ENCODE measurements around the gene WDCP. TPM values are rescaled to one million over a fixed set of nuclear protein-coding genes. Genes with fewer than 3 reads are reported as not detected.

The WDCP gene
- total RNA-seq, 4 donors from 2014 or later, result 6.1 to 8.1 (median 6.4) TPM

DNA sequence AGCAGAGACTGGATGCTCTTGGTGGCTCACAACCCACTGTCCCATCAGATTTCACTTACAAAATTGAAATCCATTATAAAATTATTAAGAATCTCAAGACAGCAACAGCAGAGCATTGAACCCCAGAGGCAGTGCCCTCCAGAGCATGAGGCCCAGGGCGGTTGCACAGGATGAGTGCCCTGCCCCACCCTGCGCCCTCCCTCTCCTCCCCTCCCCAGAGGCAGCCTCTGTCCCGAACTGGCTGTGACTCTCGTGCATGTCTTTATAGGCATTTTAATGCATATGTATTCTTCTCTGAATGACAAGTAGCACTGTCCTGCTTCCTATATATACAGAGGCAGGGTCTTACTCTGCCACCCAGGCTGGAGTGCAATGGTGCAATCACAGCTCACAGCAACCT lies 26.9 kb downstream of the WDCP start:
- Histone ChIP-seq H3K9me3 (no peaks in the 10 kb centered on the region), H3K4me1 (no peaks in the 10 kb centered on the region), H3K27me3 (no peaks in the 10 kb centered on the region), H3K27ac (no peak overlapping the region), H3K36me3 (peaks cover 0 to 36% (median 0%) of the 10 kb centered on the region in 3 donors), H3K4me3 (no peak overlapping the region)
- DNase-seq (ENCODE audit: low spot score in 2 of 2), result no peak
- 69 to 72% methylated on average over 4 of the region's 4 CpGs for WGBS, 2 donors
- TF ChIP-seq EP300 (IDR thresholded peaks at IDR 0.05), result no peak

- H3K4me1 ChIP-seq, result no peaks in the 10 kb centered on the region
- no peaks in the 10 kb centered on the region for H3K27me3 ChIP-seq
- no peak for TF ChIP-seq EP300 (IDR thresholded peaks at IDR 0.05)
- no peak for TF ChIP-seq POLR2A (IDR thresholded peaks at IDR 0.05)
- H3K27ac ChIP-seq, result no peak overlapping the region
- no peak overlapping the region for H3K4me3 ChIP-seq
- no peak for DNase-seq (ENCODE audit: low spot score in 2 of 2)
- 83 to 87% methylated on average over 5 of the region's 5 CpGs for WGBS, 2 donors
- H3K9me3 ChIP-seq, result no peaks in the 10 kb centered on the region
- H3K36me3 ChIP-seq, result peaks cover 0 to 30% (median 0%) of the 10 kb centered on the region in 3 donors
These were observed 27.5 kb downstream of the WDCP start for GRCh38 chr2:24019729-24020128.

- H3K27me3 ChIP-seq, result no peaks in the 10 kb centered on the region
- TF ChIP-seq EP300 (IDR thresholded peaks at IDR 0.05) (no peak), CTCF (IDR thresholded peaks at IDR 0.05) (no peak), POLR2A (IDR thresholded peaks at IDR 0.05) (no peak)
- no peaks in the 10 kb centered on the region for H3K9me3 ChIP-seq
- H3K4me1 ChIP-seq, result no peaks in the 10 kb centered on the region
- no peak overlapping the region for H3K4me3 ChIP-seq
- no peak overlapping the region for H3K27ac ChIP-seq
- WGBS, 2 donors, result 79 to 81% methylated on average over 9 of the region's 9 CpGs
- H3K36me3 ChIP-seq, result peaks cover 0 to 16% (median 0%) of the 10 kb centered on the region in 3 donors
- DNase-seq (ENCODE audit: low spot score in 2 of 2), result no peak
These were observed 28.9 kb downstream of the WDCP start for GRCh38 chr2:24018241-24018640.

DNA sequence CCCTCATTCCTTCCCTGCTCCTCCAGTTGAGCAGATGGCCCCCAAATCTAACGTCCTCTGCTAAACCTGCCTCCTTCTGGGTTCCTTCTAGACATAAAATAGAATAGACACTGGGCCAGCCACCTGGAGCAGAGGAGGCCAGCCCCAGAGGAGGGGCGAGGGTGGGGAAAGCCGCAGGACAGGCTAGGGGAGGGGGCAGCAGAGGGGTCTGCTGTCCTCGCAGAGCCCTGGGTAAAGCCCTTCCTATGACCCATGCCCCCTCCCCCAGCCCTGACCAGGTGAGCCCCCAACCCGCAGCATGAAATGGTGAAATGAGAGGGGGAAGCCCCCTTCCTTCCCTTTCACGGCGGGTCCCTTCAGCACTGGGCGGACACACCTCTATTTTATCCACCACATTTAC lies 29.5 kb downstream of the WDCP start:
- peaks cover 0 to 11% (median 0%) of the 10 kb centered on the region in 3 donors for H3K36me3 ChIP-seq
- no peak overlapping the region for H3K27ac ChIP-seq
- no peak overlapping the region for H3K4me3 ChIP-seq
- no peak for DNase-seq (ENCODE audit: low spot score in 2 of 2)
- H3K9me3 ChIP-seq, result no peaks in the 10 kb centered on the region
- no peaks in the 10 kb centered on the region for H3K4me1 ChIP-seq
- TF ChIP-seq EP300 (IDR thresholded peaks at IDR 0.05), result no peak
- TF ChIP-seq POLR2A (IDR thresholded peaks at IDR 0.05), result no peak
- no peak for TF ChIP-seq CTCF (IDR thresholded peaks at IDR 0.05)
- no peaks in the 10 kb centered on the region for H3K27me3 ChIP-seq
- 77 to 84% methylated on average over 8 of the region's 8 CpGs for WGBS, 2 donors

DNA sequence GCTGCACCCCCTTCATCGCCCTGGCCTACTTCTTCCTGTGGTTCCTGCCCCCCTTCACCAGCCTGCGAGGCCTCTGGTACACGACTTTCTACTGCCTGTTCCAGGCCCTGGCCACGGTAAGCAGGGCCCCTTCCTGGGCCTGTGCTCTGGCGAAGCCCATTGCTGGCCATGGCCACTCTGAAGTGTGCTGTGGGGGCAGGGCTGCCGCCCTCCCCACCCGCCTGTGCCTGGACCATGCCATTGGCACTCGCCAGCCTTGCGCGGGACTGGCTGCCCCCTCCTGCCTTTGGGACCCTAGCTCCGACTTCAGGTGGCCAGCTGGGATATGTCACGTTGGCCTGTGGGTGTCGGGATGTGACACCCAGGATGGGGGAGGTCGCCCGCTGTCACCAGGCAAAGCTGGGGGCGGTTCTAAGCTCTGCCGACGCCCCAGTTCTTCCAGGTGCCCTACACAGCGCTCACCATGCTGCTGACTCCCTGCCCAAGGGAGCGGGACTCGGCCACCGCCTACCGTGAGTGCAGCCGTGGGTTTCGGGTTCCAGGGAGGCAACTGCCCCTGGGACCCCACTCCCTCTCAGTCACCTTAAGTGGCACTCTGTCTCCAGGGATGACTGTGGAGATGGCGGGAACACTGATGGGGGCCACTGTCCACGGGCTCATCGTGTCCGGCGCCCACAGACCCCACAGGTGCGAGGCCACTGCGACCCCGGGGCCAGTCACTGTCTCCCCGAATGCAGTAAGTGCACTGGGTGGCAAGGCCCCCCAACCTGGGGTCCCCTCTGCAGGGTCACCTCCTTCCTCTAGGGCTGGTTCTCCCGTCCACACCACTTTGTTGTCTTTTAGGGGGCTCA lies 30.1 kb downstream of the WDCP start:
- TF ChIP-seq POLR2A (IDR thresholded peaks at IDR 0.05), result no peak
- WGBS, 2 donors, result 93 to 95% methylated on average over 27 to 35 of the region's 35 CpGs
- DNase-seq (ENCODE audit: low spot score in 2 of 2), result no peak
- no peak overlapping the region for H3K27ac ChIP-seq
- no peaks in the 10 kb centered on the region for H3K9me3 ChIP-seq
- H3K4me1 ChIP-seq, result no peaks in the 10 kb centered on the region
- H3K4me3 ChIP-seq, result no peak overlapping the region
- H3K36me3 ChIP-seq, result peaks cover 0 to 5% (median 0%) of the 10 kb centered on the region in 3 donors
- H3K27me3 ChIP-seq, result no peaks in the 10 kb centered on the region

- WGBS, 2 donors, result 70% methylated on average over 8 of the region's 9 CpGs
- peaks cover 0 to 4% of the 10 kb centered on the region in 2 donors for H3K27me3 ChIP-seq
- no peak overlapping the region for H3K4me3 ChIP-seq
- no peaks in the 10 kb centered on the region for H3K36me3 ChIP-seq
- TF ChIP-seq CTCF (IDR thresholded peaks at IDR 0.05) (no peak), POLR2A (IDR thresholded peaks at IDR 0.05) (no peak), EP300 (IDR thresholded peaks at IDR 0.05) (no peak)
- no peak for DNase-seq (ENCODE audit: low spot score in 2 of 2)
- no peaks in the 10 kb centered on the region for H3K4me1 ChIP-seq
- no peak overlapping the region for H3K27ac ChIP-seq
- H3K9me3 ChIP-seq, result no peaks in the 10 kb centered on the region
These were observed 30.8 kb downstream of the WDCP start for GRCh38 chr2:24016376-24016761.

Data from tibial nerve (tissue), 4 donors.